Hindlimb muscle (tissue), 1 donor: ENCODE measurements around the gene OR6C75. TPM values are rescaled to one million over a fixed set of nuclear protein-coding genes. Genes with fewer than 3 reads are reported as not detected.
"Not testable (repeated sequence)": the region's sequence is repeated elsewhere in the genome, so short reads cannot be mapped to it uniquely, and the experiment has no call there.

Source experiments
- DNase-seq: peaks from one replicate; pipeline ENCODE4 v3.0.0-alpha.2; 2013
- polyA plus RNA-seq: library from polyadenylated mRNA; unstranded; fragments of 120-200 nt; gene quantifications from one replicate; pipeline ENCODE4 v1.2.1, GENCODE V29; 2013; ENCODE audit not compliant: insufficient read length

OR6C75 gene
- 0.08 TPM for polyA plus RNA-seq

GRCh38 chr12:55362675-55363074 lies at the start of gene OR6C75:
TSS of gene OR6C75 (plus strand) at chr12:55362975. CDS start at chr12:55365111, 2,136 bp downstream.
- no peak for DNase-seq

- DNase-seq: no peak
These were observed 48.7 kb upstream of the OR6C75 start, which contains the start of gene OR6C1 for GRCh38 chr12:55314043-55314442. TSS of gene OR6C1 (plus strand) at chr12:55314343. CDS start at chr12:55320600, 6,257 bp downstream.

- DNase-seq: no peak
These were observed 42.6 kb upstream of the OR6C75 start for GRCh38 chr12:55320201-55320600.

- not testable (repeated sequence) for DNase-seq
These were observed 37.0 kb upstream of the OR6C75 start for GRCh38 chr12:55325801-55326200.

- no peak for DNase-seq
These were observed 32.3 kb upstream of the OR6C75 start, which contains the start of gene OR6C3 for GRCh38 chr12:55330446-55330845. TSS of gene OR6C3 (plus strand) at chr12:55330746. CDS start at chr12:55331701, 955 bp downstream.

GRCh38 chr12:55336002-55336401 lies 26.8 kb upstream of the OR6C75 start:
- DNase-seq: no peak

GRCh38 chr12:55355338-55355737 lies 7.4 kb upstream of the OR6C75 start:
- not testable (repeated sequence) for DNase-seq

- DNase-seq: no peak
These were observed 2.3 kb downstream of the OR6C75 start for GRCh38 chr12:55365086-55365485.

- no peak for DNase-seq
These were observed 9.7 kb downstream of the OR6C75 start for GRCh38 chr12:55372521-55372920.

- no peak for DNase-seq
These were observed 23.1 kb downstream of the OR6C75 start for GRCh38 chr12:55385891-55386290.

- no peak for DNase-seq
These were observed 29.4 kb downstream of the OR6C75 start for GRCh38 chr12:55392032-55392795.

GRCh38 chr12:55396326-55396725 lies 33.6 kb downstream of the OR6C75 start:
- DNase-seq: no peak

- DNase-seq: no peak
These were observed 37.5 kb downstream of the OR6C75 start, which contains the start of gene OR6C65 for GRCh38 chr12:55400229-55400628. TSS of gene OR6C65 (plus strand) at chr12:55400529. CDS start at chr12:55400529, 0 bp downstream.

GRCh38 chr12:55407866-55408265 lies 45.1 kb downstream of the OR6C75 start:
- no peak for DNase-seq

GRCh38 chr12:55409133-55409532 lies 46.4 kb downstream of the OR6C75 start:
- not testable (repeated sequence) for DNase-seq

GRCh38 chr12:55412138-55412537 lies 49.4 kb downstream of the OR6C75 start:
- DNase-seq: not testable (repeated sequence)

- not testable (repeated sequence) for DNase-seq
These were observed 51.0 kb downstream of the OR6C75 start for GRCh38 chr12:55413498-55414388.

- DNase-seq: not testable (repeated sequence)
These were observed 51.6 kb downstream of the OR6C75 start for GRCh38 chr12:55414396-55414823.

- not testable (repeated sequence) for DNase-seq
These were observed 52.1 kb downstream of the OR6C75 start for GRCh38 chr12:55414889-55415288.

- DNase-seq: no peak
These were observed 54.2 kb downstream of the OR6C75 start for GRCh38 chr12:55416961-55417360.
